ENCODE data around the gene TMEM254. TPM values are rescaled to one million over a fixed set of nuclear protein-coding genes. Genes with fewer than 3 reads are reported as not detected.
"Not testable (repeated sequence)": the region's sequence is repeated elsewhere in the genome, so short reads cannot be mapped to it uniquely, and the experiment has no call there.

The TMEM254 gene
- total RNA-seq, 2 experiments from 2014 or later = not detected

- H3K36me3 ChIP-seq (ENCODE audit: insufficient read depth, low read length) = no peaks in the 10 kb centered on the region
- no TSS peak for BruUV-seq (replicated peaks)
- no peaks in the 10 kb centered on the region for H4K20me1 ChIP-seq (ENCODE audit: insufficient read depth, low read length)
- ChIA-PET POLR2A (interaction anchor here (0.6 to 0.7 kb wide), 2 partner anchors 21 to 37 kb away, joined by 3 read pairs; no protein-coding TSS in a partner anchor), CTCF (ENCODE audit: unreplicated experiment) (no interaction called here)
- DNase-seq (ENCODE audit: low spot score) = no peak
- H3K4me3 ChIP-seq (ENCODE audit: low read depth, low read length, poor library complexity, severe bottlenecking) = no peak within 1 kb of the TSS
- TF ChIP-seq, protein P1, sequence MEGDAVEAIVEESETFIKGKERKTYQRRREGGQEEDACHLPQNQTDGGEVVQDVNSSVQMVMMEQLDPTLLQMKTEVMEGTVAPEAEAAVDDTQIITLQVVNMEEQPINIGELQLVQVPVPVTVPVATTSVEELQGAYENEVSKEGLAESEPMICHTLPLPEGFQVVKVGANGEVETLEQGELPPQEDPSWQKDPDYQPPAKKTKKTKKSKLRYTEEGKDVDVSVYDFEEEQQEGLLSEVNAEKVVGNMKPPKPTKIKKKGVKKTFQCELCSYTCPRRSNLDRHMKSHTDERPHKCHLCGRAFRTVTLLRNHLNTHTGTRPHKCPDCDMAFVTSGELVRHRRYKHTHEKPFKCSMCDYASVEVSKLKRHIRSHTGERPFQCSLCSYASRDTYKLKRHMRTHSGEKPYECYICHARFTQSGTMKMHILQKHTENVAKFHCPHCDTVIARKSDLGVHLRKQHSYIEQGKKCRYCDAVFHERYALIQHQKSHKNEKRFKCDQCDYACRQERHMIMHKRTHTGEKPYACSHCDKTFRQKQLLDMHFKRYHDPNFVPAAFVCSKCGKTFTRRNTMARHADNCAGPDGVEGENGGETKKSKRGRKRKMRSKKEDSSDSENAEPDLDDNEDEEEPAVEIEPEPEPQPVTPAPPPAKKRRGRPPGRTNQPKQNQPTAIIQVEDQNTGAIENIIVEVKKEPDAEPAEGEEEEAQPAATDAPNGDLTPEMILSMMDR (conservative IDR thresholded peaks at IDR 0.05; ENCODE audit: low read length) = no peak
- no peak for TF ChIP-seq EZH2phosphoT487 (IDR thresholded peaks at IDR 0.05; ENCODE audit: borderline replicate concordance, low read depth, low read length)
- H3K9me3 ChIP-seq (ENCODE audit: low read length) = no peaks in the 10 kb centered on the region
- no peaks in the 10 kb centered on the region for H3K9me2 ChIP-seq (ENCODE audit: insufficient read depth, low read length)
- H3K4me2 ChIP-seq (ENCODE audit: low read length) = no peak within 1 kb of the TSS
- H3K4me1 ChIP-seq (ENCODE audit: insufficient read depth, low read length, poor library complexity, severe bottlenecking) = no peaks in the 10 kb centered on the region
- no peak within 1 kb of the TSS for H2AFZ ChIP-seq (ENCODE audit: low read length)
- no peaks in the 10 kb centered on the region for H3K79me2 ChIP-seq (ENCODE audit: insufficient read depth, low read depth, low read length)
- no peak within 1 kb of the TSS for H3K27ac ChIP-seq (ENCODE audit: low read depth, low read length, poor library complexity, severe bottlenecking)
- intact Hi-C loops (cut with micrococcal nuclease; ENCODE audit: unreplicated experiment) = no loop called here
These were observed 54.1 kb downstream of the TMEM254 start, which contains the start of gene PLAC9 for GRCh38 chr10:80132299-80133139. Gene PLAC9, plus strand, starts transcription at chr10:80132730. Its CDS starts 33 bp downstream, at chr10:80132763.

DNA sequence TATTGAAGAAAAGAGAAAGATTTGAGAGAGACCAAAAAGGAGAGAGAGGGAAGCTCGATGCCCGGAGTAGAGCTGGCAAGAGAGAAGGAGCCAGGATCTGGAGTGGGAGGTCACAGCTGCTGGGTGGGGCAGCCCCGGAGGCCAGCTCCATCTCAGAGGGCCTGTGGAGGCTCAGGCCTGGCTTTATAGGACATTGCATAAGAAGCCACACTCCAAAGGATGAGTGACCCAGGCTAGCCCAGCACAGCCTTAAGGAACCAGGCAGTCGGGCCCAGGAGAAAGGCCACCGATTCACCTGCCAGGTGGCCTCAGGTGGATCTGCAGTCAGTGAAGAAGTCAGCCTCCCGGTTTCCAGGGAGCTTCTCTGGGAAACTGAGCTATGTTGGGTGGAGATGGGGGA lies 54.7 kb downstream of the TMEM254 start:
- ChIA-PET CTCF (ENCODE audit: unreplicated experiment) (no interaction called here), POLR2A (interaction anchor here (0.7 kb wide), 1 partner anchor 37 kb away, joined by 3 read pairs; no protein-coding TSS in a partner anchor)
- no peak overlapping the region for H3K4me2 ChIP-seq (ENCODE audit: low read length)
- no peak for DNase-seq (ENCODE audit: low spot score)
- H3K9me2 ChIP-seq (ENCODE audit: insufficient read depth, low read length) = no peaks in the 10 kb centered on the region
- H3K79me2 ChIP-seq (ENCODE audit: insufficient read depth, low read depth, low read length) = no peaks in the 10 kb centered on the region
- H4K20me1 ChIP-seq (ENCODE audit: insufficient read depth, low read length) = no peaks in the 10 kb centered on the region
- no peak overlapping the region for H2AFZ ChIP-seq (ENCODE audit: low read length)
- no peaks in the 10 kb centered on the region for H3K36me3 ChIP-seq (ENCODE audit: insufficient read depth, low read length)
- H3K4me1 ChIP-seq (ENCODE audit: insufficient read depth, low read length, poor library complexity, severe bottlenecking) = no peaks in the 10 kb centered on the region
- BruUV-seq (replicated peaks) = no TSS peak
- H3K9me3 ChIP-seq (ENCODE audit: low read length) = no peaks in the 10 kb centered on the region
- intact Hi-C loops (cut with micrococcal nuclease; ENCODE audit: unreplicated experiment) = no loop called here
- TF ChIP-seq, protein P1 (conservative IDR thresholded peaks at IDR 0.05; ENCODE audit: low read length) = no peak
- no peak for TF ChIP-seq EZH2phosphoT487 (IDR thresholded peaks at IDR 0.05; ENCODE audit: borderline replicate concordance, low read depth, low read length)
- no peak overlapping the region for H3K4me3 ChIP-seq (ENCODE audit: low read depth, low read length, poor library complexity, severe bottlenecking)
- H3K27ac ChIP-seq (ENCODE audit: low read depth, low read length, poor library complexity, severe bottlenecking) = no peak overlapping the region

- H2AFZ ChIP-seq (ENCODE audit: low read length); H3K36me3 ChIP-seq (ENCODE audit: insufficient read depth, low read length); H3K9me3 ChIP-seq (ENCODE audit: low read length); H3K4me1 ChIP-seq (ENCODE audit: insufficient read depth, low read length, poor library complexity, severe bottlenecking); CTCF ChIA-PET (ENCODE audit: unreplicated experiment); H3K79me2 ChIP-seq (ENCODE audit: insufficient read depth, low read depth, low read length); H4K20me1 ChIP-seq (ENCODE audit: insufficient read depth, low read length); H3K9me2 ChIP-seq (ENCODE audit: insufficient read depth, low read length); DNase-seq (ENCODE audit: low spot score); H3K27ac ChIP-seq (ENCODE audit: low read depth, low read length, poor library complexity, severe bottlenecking); H3K4me2 ChIP-seq (ENCODE audit: low read length); BruUV-seq (replicated peaks); H3K4me3 ChIP-seq (ENCODE audit: low read depth, low read length, poor library complexity, severe bottlenecking); intact Hi-C loops (cut with micrococcal nuclease; ENCODE audit: unreplicated experiment): not testable (repeated sequence)
- POLR2A ChIA-PET = interaction anchor here (0.7 kb wide), 1 partner anchor 36 kb away, joined by 3 read pairs; no protein-coding TSS in a partner anchor
These were observed 55.2 kb downstream of the TMEM254 start for GRCh38 chr10:80133687-80134086.
